IMR-90 (cell line): ENCODE data around the gene UMODL1. TPM values are rescaled to one million over a fixed set of nuclear protein-coding genes. Genes with fewer than 3 reads are reported as not detected.
A peak's percentile ranks its signal among the peaks of the same experiment; 100 is the strongest.

ENCODE experiments used
- ATAC-seq: fragments of 200-7000 bp; cut with Tn5 transposase; 2 replicates; pipeline ENCODE4 v1.9.1; 2020; ENCODE audit warnings: low read depth, mild to moderate bottlenecking, moderate library complexity
- BruUV-seq: library from RNA; stranded (reverse); fragments of 400-500 nt; replicated peaks from 2 replicates; lab custom pipeline; 2021; lab: Mats Ljungman, UMichigan
- CTCF ChIA-PET: fragments of 300-600 bp; formaldehyde crosslinking; extraction: SDS; loops from one replicate; lab custom pipeline; 2021; ENCODE audit warnings: antibody characterized with exemption; lab: Yijun Ruan, JAX
- POLR2A ChIA-PET: fragments of 300-600 bp; sonication (Branson Sonifier 250); formaldehyde crosslinking; loops from one replicate; lab custom pipeline; 2022; ENCODE audit warnings: antibody characterized with exemption; ENCODE audit not compliant: unreplicated experiment; lab: Charles Lee
- DNase-seq: peaks from one replicate; pipeline ENCODE4 v3.0.0; 2013
- H2AFZ ChIP-seq: replicated peaks from 2 replicates; pipeline ENCODE3; 2013; ENCODE audit warnings: low read length, mild to moderate bottlenecking; ENCODE audit not compliant: poor library complexity
- H2AK5ac ChIP-seq: 2 replicates; pipeline ENCODE4 v1.6.1; 2013; ENCODE audit warnings: low read depth, low read length, inconsistent platforms
- H2AK9ac ChIP-seq: replicated peaks from 2 replicates; pipeline ENCODE3; 2013; ENCODE audit warnings: mild to moderate bottlenecking, low read depth, low read length, moderate library complexity; ENCODE audit not compliant: poor library complexity
- H2BK120ac ChIP-seq: 2 replicates; pipeline ENCODE4 v1.6.1; 2013; ENCODE audit warnings: low read depth, low read length, inconsistent platforms
- H2BK15ac ChIP-seq: 3 replicates; pipeline ENCODE4 v1.6.1; 2013; ENCODE audit warnings: low read depth, low read length, inconsistent platforms
- H2BK20ac ChIP-seq: 2 replicates; pipeline ENCODE4 v1.6.1; 2013; ENCODE audit warnings: low read depth, mild to moderate bottlenecking, inconsistent platforms, low read length, moderate library complexity
- H2BK5ac ChIP-seq: 2 replicates; pipeline ENCODE4 v1.6.1; 2013; ENCODE audit warnings: mild to moderate bottlenecking, low read depth, low read length, inconsistent platforms; ENCODE audit not compliant: poor library complexity, severe bottlenecking
- H3K14ac ChIP-seq: replicated peaks from 2 replicates; pipeline ENCODE4 v1.6.1; 2013; ENCODE audit warnings: low read depth, low read length, inconsistent platforms
- H3K18ac ChIP-seq: 2 replicates; pipeline ENCODE4 v1.6.1; 2013; ENCODE audit warnings: low read depth, low read length, control low read depth
- H3K23ac ChIP-seq: 2 replicates; pipeline ENCODE4 v1.6.1; 2013; ENCODE audit warnings: low read depth, low read length, inconsistent platforms
- H3K27ac ChIP-seq: 2 replicates; pipeline ENCODE4 v1.5.1; 2013; ENCODE audit warnings: mild to moderate bottlenecking, control low read depth, low read length; ENCODE audit not compliant: insufficient read depth
- H3K27me3 ChIP-seq: 2 replicates; pipeline ENCODE4 v1.6.1; 2013; ENCODE audit warnings: low read length; ENCODE audit not compliant: control insufficient read depth, insufficient read depth
- H3K36me3 ChIP-seq: 2 replicates; pipeline ENCODE4 v1.6.1; 2013; ENCODE audit warnings: low read length, mixed read lengths; ENCODE audit not compliant: control insufficient read depth, insufficient read depth
- H3K4ac ChIP-seq: 2 replicates; pipeline ENCODE4 v1.6.1; 2013; ENCODE audit warnings: low read depth, low read length, inconsistent platforms
- H3K4me1 ChIP-seq: 2 replicates; pipeline ENCODE4 v1.6.1; 2013; ENCODE audit warnings: low read length, mixed read lengths; ENCODE audit not compliant: control insufficient read depth, insufficient read depth
- H3K4me2 ChIP-seq: 2 replicates; pipeline ENCODE4 v1.6.1; 2013; ENCODE audit warnings: low read depth, mild to moderate bottlenecking, control low read depth, low read length, moderate library complexity
- H3K4me3 ChIP-seq: 2 replicates; pipeline ENCODE4 v1.5.1; 2013; ENCODE audit warnings: low read depth, mild to moderate bottlenecking, control low read depth, low read length, moderate library complexity; ENCODE audit not compliant: insufficient read depth
- H3K56ac ChIP-seq: 2 replicates; pipeline ENCODE4 v1.6.1; 2013; ENCODE audit warnings: low read length, inconsistent platforms; ENCODE audit not compliant: insufficient read depth; ENCODE audit errors: extremely low read depth
- H3K79me1 ChIP-seq, 2 experiments: 2 replicates each; pipeline ENCODE4 v1.6.1; 2013; ENCODE audit warnings: low read length in 2 of 2, inconsistent platforms in 1 of 2, low read depth in 1 of 2
- H3K9ac ChIP-seq: 2 replicates; pipeline ENCODE4 v1.6.1; 2013; ENCODE audit warnings: low read depth, low read length, control low read depth
- H3K9me1 ChIP-seq: 2 replicates; pipeline ENCODE4 v1.6.1; 2013; ENCODE audit warnings: low read length, inconsistent platforms; ENCODE audit not compliant: insufficient read depth
- H3K9me3 ChIP-seq: 2 replicates; pipeline ENCODE4 v1.6.1; 2013; ENCODE audit warnings: low read length; ENCODE audit not compliant: control insufficient read depth, insufficient read depth
- H4K20me1 ChIP-seq: 2 replicates; pipeline ENCODE4 v1.6.1; 2013; ENCODE audit warnings: low read length, inconsistent platforms; ENCODE audit not compliant: insufficient read depth
- H4K5ac ChIP-seq: 2 replicates; pipeline ENCODE4 v1.6.1; 2013; ENCODE audit warnings: mild to moderate bottlenecking, low read depth, low read length, control low read depth
- H4K8ac ChIP-seq, 2 experiments: 2 replicates each; pipeline ENCODE4 v1.6.1; 2013; ENCODE audit warnings: low read depth in 2 of 2, low read length in 2 of 2, control low read depth in 1 of 2, inconsistent platforms in 1 of 2
- H4K91ac ChIP-seq: 2 replicates; pipeline ENCODE4 v1.6.1; 2013; ENCODE audit warnings: low read depth, low read length, inconsistent platforms; ENCODE audit not compliant: insufficient read depth
- FOS ChIP-seq: fragments of 150-350 bp; IDR thresholded peaks from 2 replicates; pipeline ENCODE4 v1.6.1; 2016; ENCODE audit warnings: low read depth, low read length
- MXI1 ChIP-seq: IDR thresholded peaks from 2 replicates; pipeline ENCODE4 v1.6.1; 2012; ENCODE audit warnings: low read depth, mild to moderate bottlenecking, low read length, moderate library complexity, borderline replicate concordance
- RAD21 ChIP-seq: IDR thresholded peaks from 2 replicates; pipeline ENCODE4 v1.6.1; 2012; ENCODE audit warnings: low read length, improper control_type of control experiment
- RCOR1 ChIP-seq: IDR thresholded peaks from 2 replicates; pipeline ENCODE4 v1.6.1; 2012; ENCODE audit warnings: mild to moderate bottlenecking, low read length, improper control_type of control experiment; ENCODE audit not compliant: insufficient replicate concordance
- WGBS, 2 experiments: methylation state at CpG; one replicate each; pipeline versions ENCODE4 v1.1.5 to v1.1.7; 2013; ENCODE audit warnings: missing lambda C conversion rate in 2 of 2; ENCODE audit not compliant: insufficient read length in 1 of 2; ENCODE audit errors: extremely low coverage in 2 of 2; 5-methylcytosine and 5-hydroxymethylcytosine counted together
- dilution Hi-C: fragments of 300-500 bp; cut with HindIII; formaldehyde crosslinking; loops from one replicate; pipeline ENCODE4 v1.14.3; 2018; ENCODE audit warnings: low sequenced_read_pairs; ENCODE audit not compliant: unreplicated experiment
- in situ Hi-C: fragments of 300-500 bp; cut with MboI; formaldehyde crosslinking; loops from 3 replicates; pipeline ENCODE4 v1.14.3; 2019; ENCODE audit warnings: low sequenced_read_pairs, inconsistent platforms, mixed read lengths
- intact Hi-C: fragments of 100-400 bp; cut with micrococcal nuclease; formaldehyde crosslinking; loops from 2 replicates; pipeline ENCODE4 v1.10.0; 2022
- polyA plus RNA-seq, 3 experiments: library from polyadenylated mRNA; depleted of rRNA; stranded (reverse); fragments of >200 nt; gene quantifications; 2 replicates each; pipeline ENCODE4 v1.2.3, GENCODE V29; 2012; ENCODE audit warnings: low replicate concordance in 1 of 3
- total RNA-seq: library from RNA; depleted of rRNA; stranded (reverse); fragments of >200 nt; gene quantifications from 2 replicates; pipeline ENCODE4 v1.2.3, GENCODE V29; 2012

UMODL1 gene
- total and polyA plus RNA-seq, 2 of the 4 experiments (the other 2 are of a cell fraction): 0.02 TPM; not detected in 1

GRCh38 chr21:42032968-42033367, 38.1 kb upstream of the UMODL1 start:
- Histone ChIP-seq H3K9me1 (no peaks in the 10 kb centered on the region), H2BK5ac (no peak overlapping the region), H3K56ac (no peak overlapping the region), H3K14ac (no peak overlapping the region), H3K79me1 (no peaks in the 10 kb centered on the region), H4K20me1 (no peaks in the 10 kb centered on the region), H3K23ac (no peak overlapping the region), H2AFZ (no peak overlapping the region), H3K36me3 (no peaks in the 10 kb centered on the region), H3K27ac (no peak overlapping the region), H3K4ac (no peak overlapping the region; the same call in 1 of the 2 replicates), H3K9ac (no peak overlapping the region), H3K18ac (no peak overlapping the region), H2AK5ac (peak overlapping the region; percentile 17; the same call in 1 of the 2 replicates), H3K4me1 (no peaks in the 10 kb centered on the region), H2BK120ac (0 out of 2 replicates have a peak overlapping the region, but pooled peaks have one; percentile 32), H2BK15ac (no peak overlapping the region), H3K4me3 (no peak overlapping the region), H4K8ac (no peak overlapping the region), H3K9me3 (no peaks in the 10 kb centered on the region), H2BK20ac (no peak overlapping the region), H3K27me3 (no peaks in the 10 kb centered on the region), H3K4me2 (no peak overlapping the region), H4K5ac (0 out of 2 replicates have a peak overlapping the region, but pooled peaks have one; percentile 37), H4K91ac (peak overlapping the region; percentile 5; the same call in 1 of the 2 replicates), H2AK9ac (no peak overlapping the region)
- ChIA-PET CTCF (no interaction called here), POLR2A (no interaction called here)
- DNase-seq (no peak), ATAC-seq (no peak)
- dilution Hi-C loops: no loop called here
- BruUV-seq: no TSS peak
- intact Hi-C loops: no loop called here
- 64% methylated on average over 2 of the region's 3 CpGs; no CpG with 5 or more reads in 1 of the 2 experiments for WGBS, 2 experiments
- TF ChIP-seq MXI1 (no peak), RAD21 (no peak), RCOR1 (no peak), FOS (no peak)
- in situ Hi-C loops: no loop called here
